AG10803 (cell line): Measurements from ENCODE around the gene KRT27.
"Not testable (repeated sequence)": the region's sequence is repeated elsewhere in the genome, so short reads cannot be mapped to it uniquely, and the experiment has no call there.

Source experiments
- DNase-seq: peaks from one replicate; pipeline ENCODE4 v3.0.0; 2010; ENCODE audit warnings: low read depth
- H3K4me3 ChIP-seq: 2 replicates; pipeline ENCODE4 v1.5.1; 2011; ENCODE audit warnings: mild to moderate bottlenecking, low read length, control low read depth
- TF ChIP-seq, protein P1 (sequence below): conservative IDR thresholded peaks from 2 replicates; pipeline ENCODE4 v1.5.1; 2011; ENCODE audit warnings: mild to moderate bottlenecking, low read length, control low read depth, inconsistent platforms

Gene KRT27

DNA sequence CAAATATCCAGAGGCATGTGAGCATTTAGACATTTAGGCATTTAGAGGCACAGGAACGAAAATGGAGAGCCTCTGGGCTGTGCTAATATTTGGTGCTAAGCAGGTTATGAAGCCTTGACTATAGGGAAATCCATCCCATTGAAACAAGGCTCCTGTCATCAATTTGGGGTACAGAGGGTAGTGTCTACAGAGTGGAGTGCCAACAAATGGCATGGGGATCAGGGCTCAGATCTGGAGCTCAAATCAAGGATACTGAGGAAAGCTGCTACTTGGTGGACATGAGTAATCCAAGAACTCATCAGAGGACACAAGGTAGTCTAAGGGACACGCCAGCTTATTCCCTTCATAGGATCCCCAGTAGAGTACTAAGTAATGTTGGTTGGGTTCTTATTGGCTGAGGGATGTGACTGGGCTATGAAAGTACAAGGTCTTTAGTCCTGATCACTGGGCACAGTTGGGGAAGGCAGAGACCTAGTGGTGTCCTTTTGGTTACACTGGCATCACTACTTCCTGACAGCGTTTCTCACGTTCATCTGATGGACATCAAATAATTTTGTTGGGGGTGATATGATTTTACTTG lies 34.8 kb upstream of the KRT27 start:
- no peak for DNase-seq
- TF ChIP-seq, protein P1, sequence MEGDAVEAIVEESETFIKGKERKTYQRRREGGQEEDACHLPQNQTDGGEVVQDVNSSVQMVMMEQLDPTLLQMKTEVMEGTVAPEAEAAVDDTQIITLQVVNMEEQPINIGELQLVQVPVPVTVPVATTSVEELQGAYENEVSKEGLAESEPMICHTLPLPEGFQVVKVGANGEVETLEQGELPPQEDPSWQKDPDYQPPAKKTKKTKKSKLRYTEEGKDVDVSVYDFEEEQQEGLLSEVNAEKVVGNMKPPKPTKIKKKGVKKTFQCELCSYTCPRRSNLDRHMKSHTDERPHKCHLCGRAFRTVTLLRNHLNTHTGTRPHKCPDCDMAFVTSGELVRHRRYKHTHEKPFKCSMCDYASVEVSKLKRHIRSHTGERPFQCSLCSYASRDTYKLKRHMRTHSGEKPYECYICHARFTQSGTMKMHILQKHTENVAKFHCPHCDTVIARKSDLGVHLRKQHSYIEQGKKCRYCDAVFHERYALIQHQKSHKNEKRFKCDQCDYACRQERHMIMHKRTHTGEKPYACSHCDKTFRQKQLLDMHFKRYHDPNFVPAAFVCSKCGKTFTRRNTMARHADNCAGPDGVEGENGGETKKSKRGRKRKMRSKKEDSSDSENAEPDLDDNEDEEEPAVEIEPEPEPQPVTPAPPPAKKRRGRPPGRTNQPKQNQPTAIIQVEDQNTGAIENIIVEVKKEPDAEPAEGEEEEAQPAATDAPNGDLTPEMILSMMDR = no peak

DNA sequence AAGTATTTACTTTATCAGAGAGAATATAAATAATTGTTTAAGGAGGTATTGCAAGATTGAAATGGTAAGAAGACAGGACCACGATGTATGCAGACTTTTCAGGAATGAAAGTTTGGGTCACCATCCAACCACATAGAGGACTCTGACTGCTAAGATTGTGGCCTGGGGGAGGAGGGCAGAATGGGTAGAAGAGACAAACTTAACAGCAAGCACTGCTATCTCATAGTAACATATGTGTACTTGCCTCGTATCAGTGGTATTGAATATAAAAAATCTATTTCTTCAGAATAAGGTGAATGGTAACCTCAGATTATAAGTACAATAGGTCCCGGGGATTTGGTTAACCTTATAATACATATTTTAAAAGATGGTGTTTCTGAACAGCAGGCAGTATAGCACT lies 34.2 kb upstream of the KRT27 start:
- TF ChIP-seq, protein P1 = no peak
- H3K4me3 ChIP-seq = no peak overlapping the region
- no peak for DNase-seq

More for the DNA sequence above, 34.8 kb upstream of the KRT27 start:
- no peak overlapping the region for H3K4me3 ChIP-seq

DNA sequence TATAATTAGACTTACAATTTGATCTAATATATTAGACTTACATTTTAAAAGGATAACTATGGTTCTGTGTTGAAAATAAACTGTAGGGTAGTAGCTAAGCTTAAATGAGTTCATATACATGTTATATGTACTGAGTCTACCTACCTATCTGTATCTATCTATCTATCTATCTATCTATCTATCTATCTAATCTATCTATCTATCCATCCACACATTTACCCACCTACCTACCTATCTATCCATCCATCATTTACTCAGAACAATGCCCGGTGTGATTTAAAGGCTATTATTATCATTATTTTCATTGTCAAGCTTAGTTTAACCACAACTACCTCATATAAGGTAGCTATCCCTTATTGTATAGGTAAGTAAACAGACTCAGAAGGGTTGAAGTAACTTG lies 33.0 kb upstream of the KRT27 start:
- TF ChIP-seq, protein P1 = no peak
- no peak for DNase-seq
- no peak overlapping the region for H3K4me3 ChIP-seq

DNA sequence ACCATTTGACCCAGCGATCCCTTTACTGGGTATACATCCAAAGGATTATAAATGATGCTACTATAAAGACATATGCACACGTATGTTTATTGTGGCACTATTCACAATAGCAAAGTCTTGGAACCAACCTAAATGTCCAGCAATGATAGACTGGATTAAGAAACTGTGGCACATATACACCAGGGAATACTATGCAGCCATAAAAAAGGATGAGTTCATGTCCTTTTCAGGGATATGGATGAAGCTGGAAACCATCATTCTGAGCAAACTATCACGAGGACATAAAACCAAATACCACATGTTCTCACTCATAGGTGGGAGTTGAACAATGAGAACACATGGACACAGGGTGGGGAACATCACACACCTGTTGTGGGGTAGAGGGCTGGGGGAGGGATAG lies 32.3 kb upstream of the KRT27 start:
- H3K4me3 ChIP-seq, DNase-seq: not testable (repeated sequence)

DNA sequence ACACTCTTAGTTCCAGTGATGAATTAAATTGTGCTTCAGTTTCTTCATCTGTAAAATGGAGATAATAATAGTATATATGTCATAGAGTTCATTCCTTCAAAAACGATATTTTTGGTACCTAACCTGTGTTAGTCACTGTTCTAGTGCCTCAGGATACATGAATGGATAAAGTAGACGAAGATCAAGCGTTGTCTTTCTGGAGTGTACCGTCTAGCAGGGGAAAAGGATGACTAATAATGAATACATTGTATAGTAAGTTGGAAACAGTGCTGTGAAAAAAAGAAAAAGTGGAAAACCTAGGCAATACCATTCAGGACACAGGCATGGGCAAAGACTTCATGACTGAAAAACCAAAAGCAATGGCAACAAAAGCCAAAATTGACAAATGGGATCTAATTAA lies 31.5 kb upstream of the KRT27 start:
- no peak for DNase-seq
- no peak overlapping the region for H3K4me3 ChIP-seq
- TF ChIP-seq, protein P1 = no peak

DNA sequence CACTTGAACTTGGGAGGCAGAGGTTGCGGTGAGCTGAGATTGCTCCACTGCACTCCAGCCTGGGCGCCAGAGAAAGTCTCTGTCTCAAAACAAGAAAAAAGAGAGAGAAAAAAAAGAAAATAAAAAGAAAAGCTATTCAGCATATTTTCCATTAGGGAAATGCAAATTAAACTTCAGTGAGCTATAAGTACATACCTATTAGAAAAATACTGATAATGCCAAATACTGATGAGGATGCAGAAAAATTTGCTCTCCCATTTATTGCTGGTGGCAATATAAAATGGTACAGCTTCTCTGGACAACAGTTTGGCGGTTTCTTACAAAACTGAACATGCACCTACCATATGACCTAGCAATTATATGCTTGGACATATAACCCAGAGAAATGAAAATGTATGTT lies 30.3 kb upstream of the KRT27 start:
- TF ChIP-seq, protein P1 = no peak
- no peak overlapping the region for H3K4me3 ChIP-seq
- DNase-seq = no peak

DNA sequence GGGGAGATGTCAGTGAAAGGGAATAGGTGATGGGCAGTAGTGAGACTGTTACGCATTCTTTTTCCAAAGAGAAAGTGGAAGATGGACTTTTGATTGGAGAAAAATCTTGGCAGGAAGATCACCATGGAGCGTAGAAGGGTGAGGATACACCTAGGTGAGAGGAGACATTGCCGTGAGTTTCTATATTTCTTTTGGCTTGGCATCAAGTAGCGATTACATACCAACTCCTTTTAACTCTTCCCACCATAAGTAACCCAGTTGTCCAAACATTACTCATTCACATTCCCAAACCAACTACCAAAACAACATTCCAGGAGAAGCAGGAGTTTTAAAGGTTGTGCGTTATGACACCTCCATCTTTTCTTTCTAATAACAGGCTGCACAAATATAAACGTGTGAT lies 28.1 kb upstream of the KRT27 start:
- H3K4me3 ChIP-seq = no peak overlapping the region
- DNase-seq = no peak
- TF ChIP-seq, protein P1 = no peak
